Activated CD4-positive, alpha-beta T cell treated with anti-CD3 and anti-CD28 coated beads, Interleukin-2, Interleukin-6, amounts not matched to agents 100 ng/mL and 50 ng/mL, durations not matched to agents 16 hours and 8 hours (primary cell): ENCODE data around the gene AP1G2.
A peak's percentile ranks its signal among the peaks of the same experiment; 100 is the strongest.

ENCODE experiments used
- DNase-seq: peaks from one replicate; pipeline ENCODE4 v3.0.0-alpha.2; 2020

The AP1G2 gene

DNA sequence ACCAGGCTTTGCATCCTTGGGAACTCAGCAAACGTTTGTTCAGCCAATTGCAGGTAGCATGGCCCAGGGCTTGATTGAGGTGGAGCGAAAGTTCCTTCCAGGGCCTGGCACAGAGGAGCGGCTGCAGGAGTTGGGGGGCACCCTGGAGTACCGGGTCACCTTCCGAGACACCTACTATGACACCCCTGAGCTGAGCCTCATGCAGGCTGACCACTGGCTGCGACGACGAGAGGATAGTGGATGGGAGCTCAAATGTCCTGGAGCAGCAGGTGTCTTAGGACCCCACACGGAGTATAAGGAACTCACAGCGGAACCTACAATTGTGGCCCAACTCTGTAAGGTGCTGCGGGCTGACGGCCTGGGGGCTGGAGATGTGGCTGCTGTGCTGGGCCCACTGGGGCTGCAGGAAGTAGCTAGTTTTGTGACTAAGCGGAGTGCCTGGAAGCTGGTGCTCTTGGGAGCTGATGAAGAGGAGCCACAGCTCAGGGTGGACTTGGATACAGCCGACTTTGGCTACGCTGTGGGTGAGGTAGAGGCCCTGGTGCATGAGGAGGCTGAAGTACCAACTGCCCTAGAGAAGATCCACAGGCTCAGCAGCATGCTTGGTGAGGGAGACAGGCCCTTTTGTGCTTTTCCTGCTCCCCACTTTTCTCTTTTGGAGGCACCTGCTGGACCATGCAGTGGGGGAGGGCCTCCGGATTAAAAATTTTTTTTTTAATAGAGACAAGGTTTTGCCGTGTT lies 10.7 kb downstream of the AP1G2 start:
- DNase-seq: peak; percentile 14

DNA sequence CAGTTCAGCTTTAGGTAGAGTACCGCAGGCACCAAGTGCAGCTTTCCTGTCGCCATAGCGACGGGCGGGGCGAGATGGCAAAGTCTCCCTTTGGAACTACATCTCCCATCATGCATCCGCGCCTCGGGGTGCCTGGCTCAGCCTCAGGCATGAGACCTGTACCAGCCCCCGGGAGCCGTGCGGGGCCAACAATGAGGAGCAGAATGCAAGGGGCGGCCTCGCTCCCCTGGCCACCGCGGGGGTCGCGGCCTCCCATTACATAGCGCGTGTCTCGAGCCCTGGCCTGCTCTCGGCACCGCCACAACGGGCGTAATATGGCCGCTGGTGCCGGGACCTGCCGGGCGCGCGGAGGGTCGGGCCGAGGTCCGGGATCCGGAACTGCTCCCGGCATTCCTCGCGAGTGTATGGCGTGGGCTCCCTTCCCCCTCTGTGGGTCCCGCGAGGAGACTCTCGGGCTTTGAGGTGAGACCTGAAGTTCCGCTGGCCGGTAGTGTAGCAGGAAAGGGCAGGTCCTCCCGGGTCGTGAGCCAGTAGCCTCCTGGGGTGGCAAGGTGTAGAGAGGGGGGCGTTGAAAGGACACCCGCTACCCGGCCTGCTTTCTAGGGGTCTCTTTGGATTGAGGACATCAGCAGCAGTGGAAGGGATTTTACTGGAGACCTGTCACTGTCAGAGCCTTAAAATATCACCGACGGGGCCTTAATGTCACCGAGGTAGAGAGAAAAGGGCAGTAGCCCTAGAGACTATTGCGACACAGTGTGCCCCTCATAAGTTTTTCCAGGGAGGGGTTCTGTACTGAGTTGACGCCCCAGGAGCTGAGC lies 11.5 kb downstream of the AP1G2 start, which contains the start of gene THTPA:
Gene THTPA (plus strand): TSS at position 390 of the 818 bp plus-strand sequence. CDS start 487 bp downstream, outside the sequence.
- peak; percentile 95 for DNase-seq

DNA sequence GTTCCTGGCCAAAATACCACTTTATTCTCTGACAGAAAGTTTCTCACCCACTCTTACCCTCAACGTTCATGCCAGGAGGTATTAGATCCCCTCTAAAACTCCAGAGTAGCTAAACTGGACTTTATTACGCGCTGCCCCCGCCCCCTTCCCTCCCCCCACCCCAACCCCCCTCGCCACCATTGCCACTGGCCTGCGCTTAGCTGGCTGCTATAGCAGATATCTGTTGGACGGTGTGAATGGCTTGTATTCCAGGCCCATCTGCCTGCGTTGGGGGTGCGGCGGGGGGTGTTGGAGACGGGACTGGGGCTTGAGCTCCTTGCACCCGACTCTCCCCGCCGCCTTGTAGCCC lies 12.1 kb downstream of the AP1G2 start:
- no peak for DNase-seq

DNA sequence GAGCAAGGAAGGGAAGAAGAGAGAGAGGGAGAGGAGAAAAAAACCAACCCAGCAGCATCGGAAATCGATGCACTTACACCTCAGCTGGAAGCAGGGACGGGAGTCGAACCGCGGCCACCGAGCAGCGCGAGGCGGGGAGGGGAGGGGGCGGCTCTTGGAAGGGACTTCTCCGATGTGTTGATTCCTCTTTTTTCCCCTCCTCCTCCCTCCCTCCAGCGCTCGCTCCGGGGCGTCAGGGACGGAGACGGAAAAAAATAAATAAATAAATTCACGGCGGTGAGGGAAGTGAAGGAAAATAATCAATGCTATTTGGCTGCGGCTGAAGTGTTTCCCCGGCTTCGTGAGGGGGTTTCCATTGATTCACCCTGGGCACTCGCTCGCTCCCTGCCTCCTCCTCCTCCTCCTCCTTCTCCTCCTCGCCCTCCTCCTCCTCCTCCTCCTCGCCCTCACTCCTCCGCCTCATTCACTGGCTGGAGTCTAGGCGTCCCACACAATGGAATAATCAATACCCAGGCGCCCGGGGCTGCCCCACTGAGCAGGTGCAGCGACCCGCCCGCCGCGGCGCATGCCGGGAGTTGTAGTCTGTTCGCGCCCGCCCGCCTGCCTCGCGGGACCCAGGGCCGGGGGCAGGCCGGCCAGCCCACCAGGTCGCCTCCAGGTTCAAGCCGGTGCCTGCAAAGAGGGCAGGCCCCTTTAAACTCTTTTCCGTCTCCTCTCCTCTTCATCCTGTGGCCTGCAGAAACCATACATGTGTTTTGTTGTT lies 16.1 kb downstream of the AP1G2 start, which contains the start of gene ZFHX2:
Gene ZFHX2 (minus strand): TSS at position 500 of the 763 bp plus-strand sequence. CDS start 16,440 bp downstream, outside the sequence.
- peak; percentile 88 for DNase-seq

DNA sequence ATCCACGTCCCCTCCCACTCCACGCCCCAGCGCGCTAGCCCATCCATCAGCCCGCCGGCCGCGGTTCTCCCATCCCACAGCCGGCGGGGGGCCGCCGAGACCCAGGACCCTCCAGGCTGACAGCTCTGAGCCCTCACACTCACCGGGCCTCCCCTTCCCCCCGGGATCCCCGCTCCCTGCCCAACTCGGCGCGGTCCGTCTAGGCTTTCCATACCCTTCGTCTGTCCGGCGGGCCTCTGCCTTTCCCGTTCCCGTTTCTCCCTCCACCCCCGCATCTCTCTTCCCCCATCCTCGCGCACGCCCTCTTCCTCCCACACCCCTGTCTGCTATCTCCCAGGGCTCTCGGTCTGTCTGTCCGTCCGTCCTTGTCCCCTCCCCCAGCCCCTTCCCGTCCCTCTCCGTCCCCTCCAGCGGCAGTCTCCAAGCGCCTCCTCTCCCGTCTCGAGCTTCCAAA lies 16.8 kb downstream of the AP1G2 start:
- peak; percentile 10 for DNase-seq

DNA sequence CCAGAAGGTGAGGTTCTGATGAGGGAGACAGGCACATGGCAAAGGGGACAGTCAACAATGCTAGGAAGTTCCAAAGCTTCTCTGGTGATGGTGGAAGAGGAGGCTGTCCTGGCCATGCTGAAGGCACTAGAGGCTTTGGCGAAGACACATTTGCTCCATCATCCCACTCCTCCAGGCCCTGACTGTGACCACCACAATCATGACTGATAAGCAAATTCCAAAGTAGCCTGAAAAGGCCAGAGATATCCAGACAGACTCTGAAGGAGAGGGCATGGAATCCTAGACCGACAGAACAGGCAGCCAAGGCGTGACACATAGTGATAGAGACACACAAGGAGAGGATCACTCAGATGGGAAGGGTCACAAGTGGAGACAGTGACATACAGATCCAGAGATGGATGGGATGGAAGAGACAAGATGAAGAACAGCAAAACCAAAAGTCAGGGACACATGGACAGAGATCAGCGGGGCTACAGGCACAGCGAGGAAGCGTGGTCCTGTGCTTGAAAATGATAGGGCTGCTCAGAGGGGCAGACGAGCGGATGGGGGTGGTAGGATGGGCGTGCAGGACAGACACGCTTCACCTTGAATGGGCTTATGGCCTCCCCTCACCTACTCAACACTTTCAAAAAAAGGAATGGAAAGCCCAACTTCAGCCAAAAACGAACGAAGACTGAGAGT lies 17.3 kb downstream of the AP1G2 start:
- no peak for DNase-seq

DNA sequence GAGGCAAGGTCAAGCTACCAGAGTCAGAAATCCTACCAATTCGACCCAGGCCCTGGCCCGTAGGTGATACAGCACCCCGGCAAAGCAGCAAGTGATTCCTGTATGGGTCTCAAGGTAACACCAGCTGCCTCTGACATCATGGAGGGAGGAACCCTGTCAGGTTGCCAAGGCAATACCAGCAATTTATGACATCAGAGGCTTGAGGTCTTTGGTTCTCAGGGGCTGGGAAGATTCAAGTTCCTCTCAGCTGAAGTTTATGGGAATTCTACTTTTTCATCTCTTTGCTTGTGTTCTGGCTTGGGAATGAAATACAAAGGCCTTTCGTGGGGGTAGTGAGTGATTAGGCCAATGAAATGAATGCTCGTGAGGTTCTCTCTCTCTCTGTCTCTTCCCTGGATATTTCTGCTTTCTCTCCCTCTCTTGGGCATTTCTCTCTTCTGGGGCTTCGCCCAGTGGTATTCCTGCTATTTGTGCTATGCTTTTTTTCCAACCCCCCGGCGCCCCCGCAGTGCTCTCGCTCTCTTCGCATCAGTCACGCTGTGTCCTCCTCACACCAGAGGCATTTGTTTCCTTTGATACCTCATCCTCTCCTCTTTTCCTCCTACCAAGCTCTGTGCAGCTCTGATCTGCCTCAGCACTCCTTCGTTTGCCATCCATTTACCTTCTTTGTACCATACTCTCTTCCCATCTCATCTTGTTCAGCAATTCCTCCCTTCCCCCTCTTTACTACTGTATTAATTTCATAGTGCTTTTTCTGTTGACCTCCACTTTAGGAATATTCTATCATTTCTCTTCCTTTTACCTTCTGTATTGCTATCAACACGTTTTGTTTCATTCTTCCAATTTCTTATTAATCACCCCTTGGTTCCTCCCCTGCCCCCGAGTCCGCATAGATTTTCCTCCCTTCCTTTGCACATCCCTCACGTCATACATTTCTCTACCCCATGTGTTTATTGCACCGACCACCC lies 19.0 kb downstream of the AP1G2 start:
- DNase-seq: no peak

DNA sequence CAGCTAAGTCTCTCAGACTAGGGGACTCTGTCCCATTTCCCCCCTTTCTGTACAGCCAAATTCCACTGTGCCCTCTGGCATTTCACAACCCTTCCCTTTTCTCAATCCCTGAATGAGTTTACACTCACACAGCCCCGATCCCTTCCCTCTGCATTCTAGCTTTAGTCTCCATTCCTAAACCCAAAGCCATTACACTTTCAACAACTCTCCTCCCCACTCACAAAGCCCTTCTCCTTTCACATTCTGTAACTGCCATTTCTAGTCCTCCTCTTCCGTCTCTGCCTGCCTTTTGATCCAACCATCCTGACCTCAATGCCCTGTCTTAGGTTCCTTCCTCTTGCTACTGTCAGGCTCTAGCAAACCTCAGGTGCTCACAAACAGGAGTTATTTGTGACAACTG lies 19.7 kb downstream of the AP1G2 start:
- no peak for DNase-seq

DNA sequence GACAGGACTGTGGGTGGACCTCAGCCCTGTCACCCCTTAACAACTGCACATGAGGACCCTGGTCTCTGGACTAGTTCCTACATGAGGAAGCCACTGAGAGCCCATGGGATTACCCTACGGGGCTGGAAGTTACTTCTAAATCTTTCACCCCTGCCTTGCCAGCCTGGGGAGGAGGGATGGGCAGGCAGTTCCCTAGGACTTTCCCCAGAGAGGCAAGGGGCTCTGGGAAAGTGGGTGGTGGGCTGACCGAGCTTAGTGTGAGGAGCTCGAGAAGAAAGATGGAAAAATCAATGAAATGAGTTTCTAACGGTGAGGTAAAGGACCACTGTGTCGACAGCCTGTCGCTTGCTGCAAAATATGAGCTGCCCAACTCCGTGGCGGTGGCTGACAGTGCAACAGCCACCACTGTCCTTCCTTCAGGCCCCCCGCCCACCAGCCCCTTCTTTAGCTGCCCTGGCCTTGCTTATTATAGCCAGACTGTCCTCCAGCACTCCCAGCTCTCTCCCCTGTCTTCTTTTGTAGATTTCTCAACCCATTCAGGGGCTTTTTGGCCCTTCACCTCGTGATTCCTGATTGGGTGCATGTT lies 21.0 kb downstream of the AP1G2 start:
- DNase-seq: no peak

DNA sequence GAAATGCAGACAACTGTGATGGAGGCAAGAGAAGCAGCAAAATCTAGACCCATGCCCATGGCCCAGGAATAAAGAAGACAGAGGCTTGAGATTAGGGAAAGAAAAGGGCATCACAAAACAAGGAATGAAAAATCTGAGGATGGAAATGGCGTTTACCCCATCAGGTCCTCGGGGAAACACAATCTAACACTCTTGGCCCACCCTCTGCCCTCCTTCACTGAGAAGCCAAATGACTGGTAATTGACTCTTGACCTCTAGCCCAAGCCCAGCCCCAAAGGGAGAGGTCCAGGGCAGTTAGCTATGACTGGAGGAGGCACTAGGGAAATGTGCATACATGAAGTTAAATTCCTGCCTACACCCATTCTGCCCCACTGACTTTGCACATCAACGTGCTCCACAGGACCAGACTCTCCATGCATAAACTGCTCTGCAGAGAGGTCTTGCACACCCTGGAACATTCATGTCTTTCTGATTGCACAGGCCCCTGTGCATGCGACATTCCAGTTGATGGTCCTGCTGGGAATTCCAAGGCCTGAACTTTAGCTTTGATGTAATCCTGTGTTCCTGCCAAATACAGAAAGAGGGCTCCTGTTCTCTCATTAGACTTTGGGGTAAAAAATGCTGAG lies 21.7 kb downstream of the AP1G2 start:
- DNase-seq: no peak

DNA sequence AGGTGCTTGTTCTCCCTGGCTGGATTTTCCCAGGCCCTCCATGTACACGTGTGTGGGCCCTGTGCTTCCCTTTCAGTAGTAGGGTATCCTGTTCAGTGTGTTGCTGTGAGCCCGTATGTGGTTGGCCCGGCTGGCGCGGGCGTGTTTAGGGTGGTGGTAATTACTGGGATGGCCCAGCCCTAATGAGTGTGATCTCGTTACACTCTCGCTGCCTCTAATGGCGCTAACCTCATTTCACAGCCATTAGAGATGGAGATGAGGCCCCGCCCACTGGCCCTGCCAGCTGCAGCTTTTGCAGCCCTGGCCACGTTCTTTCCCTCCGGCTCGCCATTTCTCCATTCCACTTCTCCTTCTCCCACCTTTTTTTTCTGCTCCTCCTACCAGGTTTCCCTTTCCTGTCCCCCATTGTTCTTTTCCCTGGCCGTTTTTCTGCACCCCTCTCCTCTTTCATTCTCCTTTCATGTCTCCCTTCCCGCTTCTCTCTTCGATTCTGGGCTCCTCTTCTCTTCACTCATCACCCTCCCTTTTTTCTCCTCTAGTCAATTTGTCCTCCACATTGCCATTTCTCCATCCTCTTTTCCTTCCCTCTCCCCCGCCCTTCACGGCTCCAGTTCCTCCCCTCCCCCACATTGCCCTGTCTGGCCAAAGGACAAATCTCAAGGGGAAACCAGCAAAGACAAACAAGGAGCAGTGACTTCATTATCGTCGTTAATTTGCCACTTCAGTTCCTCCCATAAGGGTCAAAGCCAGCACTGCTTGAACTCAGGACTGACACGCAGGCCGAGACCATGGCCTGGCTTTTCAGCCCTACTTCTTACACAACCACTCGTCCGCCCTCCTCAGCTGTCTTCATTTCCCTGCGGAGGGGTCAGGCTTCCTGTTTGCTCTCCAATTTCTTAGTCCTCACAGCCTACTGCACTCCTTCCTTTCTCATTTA lies 22.8 kb downstream of the AP1G2 start:
- no peak for DNase-seq

DNA sequence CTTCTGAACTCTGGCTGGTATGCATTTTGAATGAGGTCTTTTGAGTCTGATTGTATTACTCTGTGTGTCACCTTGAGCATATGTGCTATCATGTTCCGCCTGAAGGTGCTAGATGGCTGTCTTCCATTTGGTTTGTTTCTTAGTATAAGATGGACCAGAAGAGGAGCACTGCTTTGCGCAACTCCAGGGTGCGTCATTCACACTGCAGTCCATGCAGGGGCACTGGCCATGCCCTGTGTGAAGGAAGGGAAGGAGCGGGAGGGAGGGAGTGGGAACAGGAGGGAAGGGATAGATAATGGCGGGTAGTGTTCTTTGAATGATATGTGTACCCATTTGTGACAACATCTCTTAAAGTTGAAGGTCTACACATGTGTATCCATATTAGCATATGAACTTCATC lies 24.2 kb downstream of the AP1G2 start:
- DNase-seq: no peak

DNA sequence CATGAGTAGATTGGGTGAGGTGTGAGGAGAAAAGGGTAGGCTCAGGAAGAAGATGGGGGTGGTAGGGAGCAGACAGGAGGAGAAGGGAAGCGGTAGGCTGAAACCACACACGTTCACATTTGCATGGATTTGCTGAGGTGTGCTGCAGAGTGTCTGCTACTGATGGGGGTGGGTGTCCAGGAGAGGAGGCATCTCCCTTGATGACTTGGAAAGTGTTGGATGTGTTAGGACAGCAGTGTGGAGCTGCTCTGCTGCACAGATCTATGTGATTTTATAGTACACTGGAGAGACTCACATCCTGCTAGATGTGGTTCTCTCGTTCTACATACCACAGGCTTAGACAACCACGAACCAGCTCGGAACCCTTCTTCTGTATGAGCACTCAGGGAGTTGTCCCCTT lies 25.3 kb downstream of the AP1G2 start:
- no peak for DNase-seq

DNA sequence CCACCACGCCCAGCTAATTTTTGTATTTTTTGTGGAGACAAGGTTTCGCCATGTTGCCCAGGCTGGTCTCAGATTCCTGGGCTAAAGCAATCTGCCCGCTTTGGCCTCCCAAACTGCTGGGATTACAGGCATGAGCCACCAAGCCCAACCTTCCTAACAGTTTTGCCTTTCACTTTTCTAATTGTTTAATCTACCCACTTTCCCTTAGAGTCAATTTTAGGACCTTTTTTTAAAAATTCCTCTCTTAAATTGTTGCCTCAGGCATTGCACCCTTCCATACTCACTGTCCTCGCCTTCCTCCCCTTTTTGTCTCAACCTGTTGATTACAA lies 27.5 kb downstream of the AP1G2 start:
- DNase-seq: no peak

DNA sequence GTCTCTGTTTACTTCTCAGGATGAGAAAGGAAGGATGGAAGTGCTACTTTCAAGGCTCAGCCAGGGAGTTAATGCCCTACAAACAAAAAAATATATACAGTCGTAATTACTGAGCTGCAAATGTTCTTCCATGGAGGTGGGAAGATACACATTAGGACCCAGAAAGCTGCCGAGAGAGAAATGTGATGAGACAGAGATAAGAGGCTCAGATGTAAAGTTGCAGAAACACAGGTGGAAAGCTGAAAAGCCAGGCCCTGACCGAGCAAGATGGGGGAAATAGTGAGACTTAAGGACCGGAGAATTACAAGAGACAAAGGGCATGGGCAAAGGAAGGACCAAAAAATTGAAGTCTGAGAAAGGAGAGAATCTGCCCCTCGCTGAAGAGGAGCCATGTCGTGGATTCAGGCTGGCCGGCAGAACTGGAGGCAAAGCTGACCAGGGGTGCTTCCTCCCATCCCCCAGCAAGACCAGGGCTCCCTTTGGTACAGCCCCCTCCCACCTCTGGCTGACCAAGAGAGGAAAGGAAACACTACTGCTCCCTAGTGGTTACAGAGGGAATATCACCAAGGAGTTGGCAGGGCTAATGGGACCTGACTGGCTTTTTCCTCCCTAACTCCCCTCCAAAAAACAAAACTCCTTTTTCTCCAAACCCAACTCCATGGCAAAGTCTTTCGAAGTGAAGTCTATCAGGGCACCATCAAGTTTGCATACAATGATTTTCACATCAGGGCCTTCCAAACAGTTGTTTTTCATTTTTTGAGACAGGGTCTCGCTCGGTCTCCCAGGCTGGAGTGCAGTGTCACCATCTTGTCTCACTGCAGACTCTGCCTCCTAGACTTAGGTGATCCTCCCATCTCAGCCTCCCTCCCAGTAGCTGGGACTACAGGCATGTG lies 28.1 kb downstream of the AP1G2 start:
- peak; percentile 69 for DNase-seq

DNA sequence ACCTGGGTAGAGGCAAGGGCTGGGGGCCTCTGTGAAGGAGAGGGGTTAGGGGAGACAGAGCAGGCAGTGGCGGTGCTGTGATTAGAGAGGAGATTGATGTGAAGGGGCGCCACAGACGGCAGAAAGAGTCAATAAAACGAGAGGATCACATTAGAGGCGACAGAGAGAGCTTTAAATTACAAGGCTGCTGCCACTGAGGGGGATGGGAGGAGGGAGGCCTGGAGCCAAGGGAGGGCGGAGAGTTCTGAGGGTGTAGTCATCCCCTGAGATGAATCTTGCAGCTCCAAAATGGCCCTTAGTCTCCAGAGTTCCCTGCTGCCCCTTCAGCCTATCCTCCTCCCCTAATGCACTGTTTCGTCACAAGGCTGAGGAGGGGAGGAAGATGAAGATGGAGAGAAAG lies 28.8 kb downstream of the AP1G2 start:
- DNase-seq: no peak

DNA sequence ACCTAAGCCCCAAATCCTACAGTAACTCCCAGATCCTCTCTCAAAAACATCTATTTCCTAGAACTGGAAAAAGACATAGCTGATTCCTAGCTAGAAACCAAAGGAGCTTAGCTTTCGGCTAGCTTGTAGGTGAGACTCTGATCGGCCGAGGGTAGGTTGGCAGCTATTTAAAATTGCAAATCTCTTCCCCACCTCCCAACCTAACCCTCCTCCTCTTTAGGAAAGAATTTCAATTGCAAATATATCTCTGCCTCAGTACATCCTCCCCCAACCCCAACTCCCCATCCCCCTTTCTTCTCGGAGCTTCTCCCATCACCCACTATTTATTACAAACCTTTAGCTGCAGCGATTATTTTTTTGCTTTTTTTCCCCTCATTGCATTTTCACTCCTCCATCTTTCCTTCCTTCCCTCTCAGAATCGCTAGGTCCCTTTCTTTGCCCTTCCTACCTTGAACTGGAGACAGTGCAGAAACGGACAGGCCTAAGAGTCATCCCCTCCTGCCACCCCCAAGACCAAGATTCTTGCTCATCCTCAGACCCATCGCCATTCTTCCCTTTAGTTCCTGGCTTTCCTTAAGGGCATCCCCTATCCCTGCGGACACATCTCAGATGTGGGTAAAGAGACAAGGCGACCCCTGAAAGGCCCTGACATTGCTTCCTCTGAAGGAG lies 29.4 kb downstream of the AP1G2 start:
- no peak for DNase-seq
